ENCODE measurements around the gene CASP8.
"Not testable (repeated sequence)": the region's sequence is repeated elsewhere in the genome, so short reads cannot be mapped to it uniquely, and the experiment has no call there.

CASP8 gene

DNA sequence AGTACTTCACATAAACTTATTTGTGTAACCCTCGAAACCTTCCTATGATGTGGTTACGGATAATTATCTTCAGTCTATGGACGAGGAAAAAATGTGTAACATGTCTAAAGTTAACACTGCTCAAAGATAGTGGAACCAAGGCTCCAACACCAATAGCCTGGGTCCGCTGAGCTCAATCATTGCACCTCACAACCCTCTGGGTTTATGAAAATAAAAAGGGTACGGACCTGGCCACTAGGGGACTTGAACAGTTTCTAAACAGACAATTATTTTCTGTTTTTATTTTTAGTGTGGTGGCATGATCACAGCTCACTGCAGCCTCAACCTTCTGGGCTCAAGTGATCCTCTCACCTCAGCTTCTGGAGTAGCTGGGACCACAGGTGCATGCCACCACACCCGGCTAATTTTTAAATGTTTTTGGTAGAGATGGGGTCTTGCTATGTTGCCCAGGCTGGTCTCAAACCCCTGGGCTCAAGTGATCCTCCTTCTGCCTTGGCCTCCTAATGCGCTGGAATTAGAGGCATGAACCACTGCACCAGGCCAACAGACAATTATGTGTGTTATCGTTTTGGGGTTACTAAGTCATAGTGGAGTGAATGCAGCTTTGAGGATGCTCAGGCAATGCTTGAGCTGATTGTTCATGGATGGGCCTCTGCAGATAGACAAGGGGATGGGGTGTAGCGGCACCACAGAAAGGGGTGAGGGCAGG lies 10.1 kb downstream of the CASP8 start:
- no peak for DNase-seq

DNA sequence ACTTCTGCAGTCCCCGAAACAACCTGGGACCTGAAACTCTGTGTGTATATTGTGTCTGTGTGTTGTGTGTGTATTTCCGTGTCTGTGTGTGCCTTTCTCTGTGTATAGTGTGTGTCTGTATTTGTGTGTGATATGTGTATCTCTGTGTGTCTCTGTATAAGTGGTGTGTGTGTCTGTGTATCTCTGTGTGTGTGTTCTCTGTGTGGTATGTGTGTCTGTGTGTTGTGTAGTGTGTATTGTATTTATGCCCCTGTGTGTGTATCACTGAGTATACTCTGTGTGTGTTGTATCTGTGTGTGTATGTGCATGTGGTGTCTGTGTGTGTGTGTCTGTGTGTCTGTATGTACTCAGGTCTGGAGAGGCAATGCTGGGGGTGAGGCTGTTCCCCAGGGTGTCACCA lies 11.6 kb downstream of the CASP8 start:
- DNase-seq: no peak

GRCh38 chr2:201273330-201273983 lies 13.1 kb downstream of the CASP8 start:
- no peak for DNase-seq

GRCh38 chr2:201275069-201275468 lies 14.7 kb downstream of the CASP8 start:
- DNase-seq: no peak

- no peak for DNase-seq
Observed at GRCh38 chr2:201275990-201276389, 15.7 kb downstream of the CASP8 start.

GRCh38 chr2:201276511-201276910 lies 16.2 kb downstream of the CASP8 start:
- DNase-seq: no peak

- no peak for DNase-seq
Observed at GRCh38 chr2:201279079-201279478, 18.7 kb downstream of the CASP8 start.

DNA sequence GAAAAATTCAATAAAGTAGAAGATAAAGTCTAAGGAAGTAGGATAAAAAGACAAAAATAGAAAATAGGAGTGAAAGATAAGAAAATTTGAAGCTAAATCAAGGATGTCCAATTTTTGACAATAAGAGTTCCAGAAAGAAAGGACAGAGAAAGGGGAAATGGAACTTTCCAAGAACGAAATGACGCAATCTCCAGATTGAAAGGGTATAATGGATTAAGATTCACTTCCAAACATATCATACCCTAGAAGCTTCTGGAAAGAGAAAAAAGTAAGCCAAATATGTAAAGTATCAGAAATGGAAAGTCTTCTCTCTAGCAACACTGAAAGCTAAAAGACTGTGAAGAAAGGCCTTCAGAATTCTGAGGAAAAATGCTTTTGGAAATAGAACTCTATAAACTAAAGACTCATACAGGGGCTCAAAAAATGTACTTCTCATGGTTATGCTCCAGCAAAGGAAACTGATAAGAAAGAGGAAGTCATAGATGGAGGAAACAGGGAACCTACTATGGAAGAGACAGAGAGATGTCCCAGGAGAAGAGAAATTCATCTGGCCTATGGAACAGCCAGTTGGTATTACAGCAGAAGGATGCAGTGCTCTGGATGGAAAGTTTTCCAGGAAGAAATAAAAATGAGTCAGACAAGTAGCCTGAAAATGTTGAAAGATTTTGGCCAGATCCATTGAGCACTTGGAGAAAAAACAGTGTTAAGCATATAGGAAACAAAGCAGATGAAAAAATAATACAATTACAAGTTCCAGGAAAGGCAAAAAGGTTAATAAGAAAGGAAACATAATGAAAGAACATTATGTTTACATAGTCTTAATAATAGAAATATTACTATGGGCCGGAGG lies 20.1 kb downstream of the CASP8 start:
- no peak for DNase-seq

DNA sequence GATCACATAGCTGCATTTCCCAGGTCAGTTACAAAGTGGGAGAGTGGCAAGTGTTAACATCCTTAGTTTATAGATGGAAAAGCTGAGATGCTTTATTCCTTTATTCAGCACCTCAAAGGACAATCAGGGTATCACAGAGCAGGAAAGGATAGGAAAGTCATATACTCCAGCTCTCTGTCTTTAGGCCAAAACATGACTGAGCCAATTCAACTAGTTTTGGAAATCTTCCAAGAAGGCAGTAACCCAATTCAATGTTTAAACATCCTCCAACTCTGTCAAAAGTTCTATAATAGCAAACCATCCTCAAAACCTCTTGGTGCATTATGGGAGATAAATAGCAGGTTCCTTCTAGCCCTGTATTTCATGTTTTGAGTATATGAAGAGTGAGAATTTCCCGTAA lies 25.2 kb downstream of the CASP8 start:
- no peak for DNase-seq

GRCh38 chr2:201290457-201291148 lies 30.3 kb downstream of the CASP8 start:
- not testable (repeated sequence) for DNase-seq

GRCh38 chr2:201298462-201299052 lies 38.2 kb downstream of the CASP8 start:
- no peak for DNase-seq

DNA sequence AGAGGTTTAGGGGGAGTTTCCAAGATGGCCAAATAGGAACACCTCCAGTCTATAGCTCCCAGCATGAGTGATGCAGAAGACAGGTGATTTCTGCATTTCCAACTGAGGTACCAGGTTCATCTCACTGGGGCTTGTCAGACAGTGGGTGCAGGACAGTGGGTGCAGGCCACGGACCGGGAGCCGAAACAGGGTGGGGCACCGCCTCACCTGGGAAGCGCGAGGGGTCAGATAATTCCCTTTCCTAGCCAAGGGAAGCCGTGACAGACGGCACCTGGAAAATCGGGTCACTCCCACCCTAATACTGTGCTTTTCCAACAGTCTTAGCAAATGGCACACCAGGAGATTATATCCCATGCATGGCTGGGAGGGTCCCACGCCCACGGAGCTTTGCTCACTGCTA lies 39.6 kb downstream of the CASP8 start:
- not testable (repeated sequence) for DNase-seq

DNA sequence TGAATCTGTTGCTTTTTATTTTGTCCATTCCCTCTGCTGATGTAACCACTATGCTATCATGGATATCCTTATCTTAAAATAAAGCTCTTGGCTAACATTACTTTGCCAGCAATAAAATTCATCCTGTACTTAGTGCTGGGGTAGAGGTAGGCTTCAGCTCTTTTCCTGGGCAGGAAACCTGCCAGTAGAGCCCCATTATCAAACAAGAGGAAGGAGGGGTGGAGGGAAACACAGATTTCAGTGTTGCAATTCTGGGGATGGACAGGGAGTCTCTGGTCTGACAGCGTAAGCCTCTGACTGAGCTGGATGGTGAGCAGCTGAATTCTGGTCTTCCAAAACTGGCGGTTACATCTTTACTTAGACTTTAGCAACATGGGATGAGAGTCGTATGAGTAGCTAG lies 47.5 kb downstream of the CASP8 start:
- no peak for DNase-seq

DNA sequence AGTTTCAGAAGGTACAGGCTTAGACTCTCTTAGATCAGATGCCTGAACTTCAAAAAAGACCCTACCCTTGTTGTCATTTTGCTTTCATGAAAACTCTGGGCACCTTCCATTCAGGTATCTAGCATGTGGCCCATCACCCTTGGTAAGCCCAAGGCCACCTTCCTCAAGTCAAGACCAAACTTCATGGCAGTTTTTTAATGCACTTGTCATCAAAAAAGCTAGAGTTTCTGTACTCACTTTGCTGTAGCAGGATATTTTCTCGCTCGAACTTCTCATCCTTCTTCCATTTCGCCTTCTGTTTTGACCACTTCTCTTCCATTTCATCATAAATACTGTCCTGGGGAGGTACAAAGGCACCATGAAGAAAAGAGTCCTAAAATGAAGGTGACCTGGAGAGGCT lies 48.6 kb downstream of the CASP8 start:
- DNase-seq: no peak

DNA sequence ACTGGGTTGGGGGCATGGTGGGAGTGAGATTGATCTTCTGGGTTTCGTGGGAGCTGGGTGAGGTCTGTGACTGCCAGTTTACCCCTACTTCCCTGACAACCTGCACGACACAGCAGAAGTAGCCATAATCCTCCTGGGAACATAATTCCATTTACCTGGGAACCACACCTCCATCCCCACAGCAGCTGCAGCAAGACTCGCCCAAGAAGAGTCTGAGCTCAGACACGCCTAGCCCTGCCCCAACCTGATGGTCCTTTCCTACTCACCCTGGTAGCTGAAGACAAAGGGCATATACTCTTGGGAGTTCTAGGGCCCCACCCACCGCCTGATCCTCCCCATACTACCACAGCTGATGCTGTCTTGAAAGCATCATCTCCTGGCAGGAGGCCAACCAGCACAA lies 53.0 kb downstream of the CASP8 start:
- DNase-seq: no peak

- DNase-seq: no peak
Observed at GRCh38 chr2:201319511-201319910, 59.2 kb downstream of the CASP8 start.

GRCh38 chr2:201320257-201320656 lies 59.9 kb downstream of the CASP8 start:
- DNase-seq: no peak

DNA sequence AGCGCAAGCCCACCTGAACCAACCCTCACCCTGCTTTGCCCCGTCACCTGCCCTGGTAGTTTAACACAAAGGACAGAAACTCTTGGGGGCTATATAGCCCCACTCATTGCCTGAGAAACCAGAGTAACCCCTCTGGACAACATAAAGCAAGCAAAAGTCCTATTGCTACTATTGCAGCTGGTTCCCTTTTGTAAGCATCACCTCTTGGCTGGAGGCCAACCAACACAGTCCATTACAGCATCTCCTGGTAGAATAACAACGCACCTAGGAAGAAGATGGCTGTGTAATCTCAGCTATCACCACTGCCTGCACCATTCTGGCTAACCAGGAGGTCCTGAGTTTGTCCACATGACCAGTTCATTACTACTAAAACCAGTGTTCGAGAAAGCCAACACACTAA lies 60.4 kb downstream of the CASP8 start:
- no peak for DNase-seq

DNA sequence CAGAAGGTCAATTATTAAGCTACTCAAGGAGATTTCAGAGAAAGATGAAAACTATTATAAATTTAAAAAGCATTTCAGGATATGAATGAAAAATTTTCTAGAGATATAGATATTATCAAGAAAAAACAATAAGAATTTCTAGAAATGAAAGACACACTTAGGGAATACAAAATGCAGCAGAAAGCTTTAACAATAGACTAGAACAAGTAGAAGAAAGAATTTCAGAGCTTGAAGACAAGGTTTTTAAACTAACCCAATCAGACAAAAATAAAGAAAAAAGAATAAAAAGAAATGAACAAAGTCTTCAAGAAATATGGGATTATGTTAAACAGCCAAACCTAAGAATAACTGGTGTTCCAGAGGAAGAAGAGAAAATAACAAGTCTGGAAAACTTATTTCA lies 62.4 kb downstream of the CASP8 start:
- no peak for DNase-seq

DNA sequence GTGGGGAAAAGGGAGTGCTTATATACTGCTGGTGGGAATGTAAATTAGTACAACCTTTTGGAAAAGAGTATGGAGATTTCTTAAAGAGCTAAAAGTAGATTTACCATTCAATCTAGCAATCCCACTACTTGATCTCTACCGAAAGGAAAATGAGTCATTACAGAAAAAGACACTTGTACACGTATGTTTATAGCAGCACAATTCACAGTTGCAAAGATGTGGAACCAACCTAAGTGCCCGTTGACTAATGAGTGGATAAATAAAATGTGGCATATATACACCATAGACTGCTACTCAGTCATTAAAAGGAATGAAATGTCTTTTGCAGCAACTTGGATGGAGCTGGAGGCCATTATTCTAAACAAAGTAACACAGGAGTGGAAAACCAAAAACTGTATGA lies 67.3 kb downstream of the CASP8 start:
- no peak for DNase-seq

GRCh38 chr2:201329409-201329808 lies 69.1 kb downstream of the CASP8 start:
- no peak for DNase-seq

Measured in activated T-cell treated with anti-CD3 and anti-CD28 coated beads, Interleukin-2, amount 50 U/mL, for 48 hours (primary cell).